Amniotic epithelial cell (primary cell): ENCODE data around the gene VARS2.

ENCODE experiments used
- DNase-seq: peaks from one replicate; pipeline ENCODE4 v3.0.0-alpha.2; 2010; ENCODE audit warnings: low read depth

VARS2 gene

GRCh38 chr6:30928677-30929076 lies 14.6 kb downstream of the VARS2 start:
- DNase-seq = no peak

- DNase-seq = no peak
Measured at GRCh38 chr6:30930506-30930905, 16.5 kb downstream of the VARS2 start.

GRCh38 chr6:30931272-30931671 lies 17.2 kb downstream of the VARS2 start:
- no peak for DNase-seq

GRCh38 chr6:30931969-30932645 lies 18.1 kb downstream of the VARS2 start, which contains the start of gene SFTA2:
Gene SFTA2, minus strand, starts transcription at chr6:30932170. Its CDS starts 74 bp downstream, at chr6:30932096.
- DNase-seq = no peak

GRCh38 chr6:30932665-30933365 lies 18.8 kb downstream of the VARS2 start:
- DNase-seq = no peak

GRCh38 chr6:30935018-30935417 lies 21.0 kb downstream of the VARS2 start:
- DNase-seq = peak; percentile 77

GRCh38 chr6:30937265-30937664 lies 23.2 kb downstream of the VARS2 start:
- DNase-seq = no peak

- DNase-seq = no peak
Measured at GRCh38 chr6:30938730-30939129, 24.7 kb downstream of the VARS2 start.

- no peak for DNase-seq
Measured at GRCh38 chr6:30939473-30939872, 25.4 kb downstream of the VARS2 start.

- DNase-seq = no peak
Measured at GRCh38 chr6:30940361-30940986, 26.4 kb downstream of the VARS2 start, which contains the start of gene MUCL3. Gene MUCL3, plus strand, starts transcription at chr6:30940973. Its CDS starts 27 bp downstream, at chr6:30941000.

- peak; percentile 82 for DNase-seq
Measured at GRCh38 chr6:30942338-30943060, 28.5 kb downstream of the VARS2 start.

- DNase-seq = no peak
Measured at GRCh38 chr6:30944051-30944450, 30.0 kb downstream of the VARS2 start.

- DNase-seq = no peak
Measured at GRCh38 chr6:30945281-30945680, 31.2 kb downstream of the VARS2 start.

GRCh38 chr6:30947231-30947630 lies 33.2 kb downstream of the VARS2 start:
- DNase-seq = no peak

- no peak for DNase-seq
Measured at GRCh38 chr6:30948811-30949210, 34.8 kb downstream of the VARS2 start.

GRCh38 chr6:30951907-30952469 lies 38.0 kb downstream of the VARS2 start:
- DNase-seq = no peak

- no peak for DNase-seq
Measured at GRCh38 chr6:30954631-30955366, 40.8 kb downstream of the VARS2 start.

GRCh38 chr6:30955367-30956042 lies 41.5 kb downstream of the VARS2 start:
- peak; percentile 13 for DNase-seq

- no peak for DNase-seq
Measured at GRCh38 chr6:30957716-30958115, 43.7 kb downstream of the VARS2 start.

GRCh38 chr6:30960907-30961673 lies 47.1 kb downstream of the VARS2 start:
- peak; percentile 57 for DNase-seq
